COLO829 (cell line): ENCODE data around the gene NLE1.
"Not testable (repeated sequence)": the region's sequence is repeated elsewhere in the genome, so short reads cannot be mapped to it uniquely, and the experiment has no call there.

Experiments used
- DNase-seq: peaks from one replicate; pipeline ENCODE4 v3.0.0; 2012; ENCODE audit warnings: low spot score

The NLE1 gene

DNA sequence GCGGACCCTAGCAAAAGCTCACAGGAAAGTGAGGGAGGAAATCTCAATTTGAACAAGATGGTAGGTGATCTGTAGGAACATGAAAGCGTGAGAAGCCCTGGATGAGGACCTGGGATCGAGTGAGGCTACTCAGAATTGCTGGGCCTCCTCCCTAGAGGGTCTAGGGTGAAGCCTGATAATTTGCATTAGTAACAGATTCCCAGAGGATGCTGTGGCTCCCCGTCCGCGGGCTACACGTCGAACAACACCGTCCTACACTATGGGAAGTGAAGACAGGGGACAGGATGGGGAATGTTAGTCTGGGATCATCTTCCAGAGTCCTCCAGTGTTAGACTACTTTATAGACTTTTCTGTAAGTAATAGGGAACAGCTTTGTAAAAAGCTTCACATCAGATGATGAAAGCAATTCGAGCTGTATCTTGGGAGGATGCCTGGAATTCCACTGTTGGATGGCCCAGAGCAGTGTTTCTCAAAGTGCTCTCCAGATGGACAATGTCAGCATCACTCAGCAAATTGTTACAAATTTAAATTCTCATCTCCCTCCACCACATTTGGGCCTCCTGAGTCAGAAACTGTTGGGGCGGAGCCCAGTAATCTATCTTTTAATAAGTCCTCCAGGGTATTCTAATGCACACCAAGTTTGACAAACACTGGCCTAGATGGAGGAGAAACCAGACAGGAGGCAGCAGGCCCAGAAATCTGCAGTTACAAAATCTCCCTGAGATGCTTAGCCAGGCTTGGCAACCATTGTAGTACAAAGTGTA is 14.2 kb downstream of the NLE1 start:
- DNase-seq = no peak

DNA sequence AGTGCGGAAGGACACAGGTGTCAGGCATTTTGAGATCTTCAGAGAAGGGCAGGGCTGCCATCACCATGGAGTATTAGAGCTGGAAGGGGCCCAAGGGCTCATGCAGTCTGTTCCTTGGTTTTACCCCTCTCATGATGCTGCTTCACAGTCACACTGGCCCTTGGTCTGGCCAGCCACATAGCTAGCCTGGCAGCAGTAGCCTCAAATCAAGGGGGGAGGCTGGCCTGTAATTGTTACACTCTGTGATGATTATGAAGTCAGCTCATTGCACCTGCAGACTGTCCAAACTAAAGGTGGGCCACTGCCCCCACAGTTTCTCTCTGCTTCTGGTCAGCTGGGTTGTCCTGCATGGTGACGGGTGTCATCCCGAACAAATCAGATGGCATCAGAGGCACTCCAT is 20.8 kb downstream of the NLE1 start, which contains the start of gene FNDC8:
TSS of gene FNDC8 (plus strand) at position 301 of the 400 bp plus-strand sequence. CDS start at position 380, 79 bp downstream.
- no peak for DNase-seq

DNA sequence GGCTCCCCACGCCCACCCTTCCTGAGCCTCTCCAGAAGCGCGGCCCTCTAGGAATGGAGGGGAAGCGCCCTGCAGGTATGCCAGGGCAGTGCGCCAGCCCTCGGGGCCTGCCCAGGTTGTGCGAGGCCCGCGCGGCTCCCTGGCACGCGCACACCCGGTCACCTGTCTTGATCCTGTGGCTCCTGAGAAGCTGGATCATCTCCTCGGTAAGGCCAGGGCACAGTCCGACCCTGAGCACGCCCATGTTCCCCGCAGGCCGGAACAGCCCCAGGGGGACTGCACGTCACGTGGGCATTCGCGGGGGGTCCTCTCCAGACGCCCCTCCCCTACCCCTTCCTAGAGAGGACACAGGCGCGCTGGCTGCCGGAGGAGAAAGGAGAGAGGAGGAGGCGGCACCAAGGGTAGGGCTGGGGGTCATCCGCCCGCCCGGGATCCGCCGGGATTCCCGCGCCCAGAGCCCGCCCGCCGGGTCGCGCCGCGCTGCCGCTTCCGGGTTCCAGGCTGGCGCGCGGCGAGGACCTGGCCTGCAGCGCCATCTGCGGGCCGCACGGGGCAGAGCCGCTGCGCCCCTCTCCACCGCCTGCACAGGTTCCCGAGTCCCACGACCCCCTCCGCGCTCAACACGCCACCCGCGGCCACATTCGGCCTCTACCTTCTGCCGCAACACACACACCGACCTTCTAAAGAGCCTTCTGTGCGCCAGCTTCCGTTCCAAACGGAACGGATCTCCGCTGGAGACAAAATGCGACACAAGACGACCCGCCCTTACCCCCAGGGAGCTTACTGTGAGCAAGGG is 22.5 kb downstream of the NLE1 start, which contains the start of gene RAD51D:
TSS of gene RAD51D (minus strand) at position 491 of the 796 bp plus-strand sequence. CDS start at position 244, 247 bp downstream.
- DNase-seq = peak; percentile 62

DNA sequence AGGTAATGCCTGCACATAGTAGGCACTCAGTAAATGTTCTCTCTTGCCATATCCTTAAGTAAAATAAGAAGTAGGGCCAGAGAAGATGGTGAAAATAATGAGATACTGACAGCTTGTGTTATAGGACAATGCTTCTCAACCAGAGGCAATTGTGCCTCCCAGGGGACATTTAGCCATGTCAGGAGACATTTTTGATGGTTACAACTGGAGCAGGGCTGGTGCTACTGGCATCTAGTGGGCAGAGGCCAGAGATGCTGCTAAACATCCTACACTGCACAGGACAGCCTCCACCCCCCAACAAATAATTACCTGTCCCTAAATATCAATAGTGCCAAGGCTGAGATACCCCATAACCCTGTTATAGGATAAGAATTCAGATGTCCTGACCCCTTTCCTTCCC is 24.1 kb downstream of the NLE1 start:
- DNase-seq = peak; percentile 28

DNA sequence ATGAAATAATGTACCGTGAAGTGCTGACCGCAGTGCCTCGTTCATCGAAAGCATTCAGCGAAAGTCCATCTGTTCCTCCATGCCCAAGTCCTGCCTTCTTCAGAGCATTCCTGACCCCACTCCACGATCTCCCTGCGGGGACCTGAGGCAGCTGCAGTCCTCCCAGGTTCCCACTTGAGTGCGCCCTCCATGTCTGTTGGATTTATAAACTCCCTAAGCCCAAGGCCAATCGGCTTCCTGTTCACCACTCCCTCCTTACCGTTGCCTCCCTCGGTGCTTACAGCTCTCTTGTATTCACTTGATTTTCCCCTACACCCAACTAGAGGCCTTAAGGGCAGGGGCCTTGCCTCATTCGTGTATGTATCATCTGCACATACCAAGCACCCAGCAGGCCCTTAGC is 25.3 kb downstream of the NLE1 start:
- no peak for DNase-seq

DNA sequence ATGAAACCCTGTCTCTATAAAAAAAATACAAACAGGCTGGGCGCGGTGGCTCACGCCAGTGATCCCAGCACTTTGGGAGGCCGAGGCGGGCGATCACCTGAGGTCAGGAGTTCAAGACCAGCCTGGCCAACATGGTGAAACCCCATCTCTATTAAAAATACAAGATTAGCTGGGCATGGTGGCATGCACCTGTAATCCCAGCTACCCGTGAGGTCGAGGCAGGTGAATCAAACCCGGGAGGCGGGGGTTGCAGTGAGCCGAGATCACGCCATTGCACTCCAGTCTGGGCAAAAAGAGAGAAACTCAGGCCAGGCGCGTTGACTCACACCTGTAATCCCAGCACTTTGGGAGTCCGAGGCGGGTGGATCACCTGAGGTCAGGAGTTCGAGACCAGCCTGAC is 31.3 kb downstream of the NLE1 start:
- not testable (repeated sequence) for DNase-seq

DNA sequence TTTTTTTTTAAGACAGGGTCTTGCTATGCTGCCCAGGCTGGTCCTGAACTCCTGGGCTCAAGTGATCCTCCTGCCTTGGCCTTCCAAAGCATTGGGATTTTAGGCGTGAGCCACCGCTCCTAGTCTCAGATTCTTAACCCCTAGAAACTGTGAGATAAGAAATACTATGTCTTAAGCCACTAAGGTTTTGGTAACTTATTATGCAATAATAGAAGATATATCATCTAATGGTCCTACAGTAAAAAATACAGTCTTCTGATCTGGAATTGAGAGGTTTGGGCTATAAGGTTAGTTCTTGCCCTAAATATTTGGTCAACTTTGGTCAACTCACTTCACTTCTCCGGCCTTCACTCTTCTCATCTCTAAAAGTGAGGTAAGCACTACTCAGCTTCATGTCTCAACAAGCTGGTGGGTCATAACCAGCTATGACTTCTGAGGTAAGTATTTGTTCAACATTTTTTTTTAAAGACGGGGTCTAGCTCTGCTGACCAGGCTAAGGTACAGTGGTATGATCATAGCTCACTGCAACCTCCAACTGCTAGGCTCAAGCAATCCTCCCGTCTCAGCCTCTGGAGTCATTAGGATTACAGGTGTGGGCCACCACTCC is 37.2 kb downstream of the NLE1 start:
- no peak for DNase-seq

DNA sequence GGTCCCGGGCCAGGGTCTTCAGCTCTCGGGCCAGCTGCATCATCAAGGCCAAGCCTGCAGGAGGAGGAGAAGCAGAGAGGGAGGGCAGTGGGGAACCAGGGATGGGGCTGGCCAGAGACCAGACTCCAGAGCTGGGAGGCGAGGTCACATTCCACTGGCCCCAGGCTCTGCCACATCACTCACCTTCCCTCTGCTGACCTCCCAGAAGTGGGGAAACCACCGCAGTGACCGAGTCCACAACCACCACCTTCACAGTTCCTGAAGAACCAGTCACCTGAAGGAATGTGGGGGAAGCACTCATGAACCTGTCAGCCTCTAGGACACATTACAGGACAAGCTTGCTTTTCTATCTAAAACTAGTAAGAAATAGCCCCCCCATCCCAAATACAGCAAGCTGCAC is 38.8 kb downstream of the NLE1 start:
- no peak for DNase-seq

DNA sequence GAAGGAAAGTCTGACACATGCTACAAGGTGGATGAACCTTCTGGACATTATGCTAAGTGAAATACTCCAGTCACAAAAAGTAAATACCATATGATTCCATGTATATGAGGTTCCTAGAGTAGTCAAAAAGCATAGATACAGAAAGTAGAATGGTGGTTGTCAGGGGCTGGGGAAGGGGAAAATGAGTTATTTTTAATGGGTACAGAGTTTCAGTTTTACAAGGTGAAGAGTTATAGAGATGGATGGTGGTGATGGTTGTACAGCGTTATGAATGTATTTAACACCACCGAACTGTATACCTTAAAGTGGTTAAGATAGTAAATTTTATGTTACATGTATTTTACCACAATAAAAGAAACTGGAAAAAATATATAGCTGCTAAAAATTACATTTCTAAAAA is 40.4 kb downstream of the NLE1 start:
- DNase-seq = no peak

DNA sequence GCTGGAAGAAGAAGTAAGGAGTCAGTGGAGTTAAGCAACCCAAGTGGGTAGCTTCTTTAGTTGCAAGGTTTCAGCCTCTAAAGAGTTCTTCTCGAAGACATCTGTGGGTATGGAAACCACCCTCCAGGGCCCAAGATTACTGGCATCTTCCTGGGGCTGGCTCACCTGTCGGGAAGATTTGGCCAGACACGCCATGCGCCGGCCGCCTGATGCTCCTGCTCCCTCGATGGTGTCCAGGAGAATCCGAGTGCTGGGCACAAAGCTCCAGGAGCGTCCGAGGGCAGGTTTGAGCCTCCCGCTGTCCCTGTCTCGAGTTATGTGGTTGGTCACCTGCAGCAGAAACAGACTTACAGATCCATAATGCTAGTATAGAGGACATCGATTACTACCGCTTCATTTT is 41.1 kb downstream of the NLE1 start:
- no peak for DNase-seq

DNA sequence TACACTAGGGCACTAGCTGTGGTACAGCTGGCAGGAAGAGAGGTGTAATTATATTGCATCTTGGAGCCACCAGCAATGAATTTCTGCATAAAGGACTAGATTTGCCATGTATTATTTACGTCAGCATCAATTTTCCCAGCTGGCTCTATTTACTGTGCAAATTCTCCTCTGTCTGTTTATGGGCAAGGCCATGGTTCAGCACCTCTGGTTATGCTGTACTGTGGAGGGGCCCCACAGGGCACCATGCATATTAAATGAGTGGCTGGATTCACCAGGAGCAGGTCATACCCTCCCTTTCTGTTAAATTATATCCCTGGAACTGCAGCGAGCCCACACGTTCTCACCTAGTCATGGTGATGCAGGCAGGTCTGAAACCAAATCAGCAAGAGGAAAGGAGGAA is 42.2 kb downstream of the NLE1 start:
- DNase-seq = no peak

DNA sequence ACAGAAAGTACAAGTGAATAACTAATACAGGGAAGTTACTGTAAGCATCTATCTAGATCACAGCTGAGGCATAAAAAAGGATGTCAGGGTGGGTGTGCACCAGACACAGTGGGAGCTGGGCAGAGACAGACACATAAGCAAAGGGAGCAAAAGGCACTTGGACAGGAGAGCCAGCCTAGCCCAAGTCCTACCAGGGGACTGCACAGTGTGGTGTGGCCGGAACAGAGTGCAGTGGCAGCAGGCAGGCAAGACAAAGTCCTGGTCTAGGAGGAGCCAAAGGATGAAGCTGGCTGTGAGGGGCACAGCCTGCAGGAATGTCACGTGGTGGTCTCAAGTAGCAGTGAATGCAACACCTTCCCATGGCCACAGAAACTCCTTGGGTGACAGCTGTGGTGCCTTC is 44.3 kb downstream of the NLE1 start:
- no peak for DNase-seq

DNA sequence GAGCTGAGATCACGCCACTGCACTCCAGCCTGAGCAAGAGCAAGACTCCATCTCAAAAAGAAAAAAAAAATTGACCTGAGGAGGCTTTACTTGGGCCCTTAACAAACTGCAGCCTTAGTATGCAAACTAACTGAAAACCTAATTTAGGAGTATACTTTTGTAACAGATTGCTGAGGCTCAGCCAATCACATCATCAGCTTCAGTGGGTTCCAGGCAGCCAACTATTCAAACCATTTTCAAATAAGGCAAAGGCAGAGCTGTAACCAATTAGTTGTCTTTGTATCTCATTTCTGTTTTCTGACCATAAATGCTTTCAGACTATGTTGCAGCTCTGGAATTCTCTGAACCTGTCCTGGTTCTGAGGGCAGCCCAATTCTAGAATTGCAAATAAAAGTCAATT is 46.4 kb downstream of the NLE1 start:
- DNase-seq = no peak

DNA sequence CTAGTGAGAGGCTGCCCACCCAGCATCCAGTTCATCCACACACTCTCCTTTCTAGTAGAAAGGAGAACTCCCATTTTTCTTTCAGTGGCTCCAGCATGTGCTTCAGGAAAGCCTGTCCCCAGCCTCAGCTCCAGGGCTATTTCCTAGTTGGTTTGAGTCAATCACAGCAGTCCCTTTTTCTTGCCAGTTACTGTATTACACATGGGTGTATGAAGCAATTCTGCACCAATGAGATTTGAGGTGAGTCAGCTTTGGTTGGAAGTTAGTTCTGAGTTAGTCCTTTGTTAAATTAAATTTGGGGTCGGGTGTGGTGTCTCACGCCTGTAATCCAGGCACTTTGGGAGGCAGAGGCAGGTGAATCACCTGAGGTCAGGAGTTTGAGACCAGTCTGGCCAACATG is 47.2 kb downstream of the NLE1 start:
- no peak for DNase-seq

DNA sequence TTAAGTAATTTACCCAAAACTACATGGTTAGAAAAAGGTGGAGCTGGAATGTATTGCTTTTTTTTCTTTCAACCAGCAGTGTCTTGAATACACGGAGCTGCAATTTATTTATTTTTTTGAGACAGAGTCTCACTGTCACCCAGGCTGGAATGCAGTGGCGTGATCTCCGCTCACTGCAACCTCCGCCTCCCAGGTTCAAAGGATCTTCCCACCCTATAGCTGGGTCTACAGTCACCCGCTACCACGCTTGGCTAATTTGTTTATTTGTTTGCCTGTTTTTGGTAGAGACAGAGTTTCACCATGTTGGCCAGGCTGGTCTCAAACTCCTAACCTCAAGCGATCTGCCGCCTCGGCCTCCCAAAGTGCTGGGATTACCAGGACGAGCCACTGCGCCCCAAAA is 51.4 kb downstream of the NLE1 start:
- not testable (repeated sequence) for DNase-seq

DNA sequence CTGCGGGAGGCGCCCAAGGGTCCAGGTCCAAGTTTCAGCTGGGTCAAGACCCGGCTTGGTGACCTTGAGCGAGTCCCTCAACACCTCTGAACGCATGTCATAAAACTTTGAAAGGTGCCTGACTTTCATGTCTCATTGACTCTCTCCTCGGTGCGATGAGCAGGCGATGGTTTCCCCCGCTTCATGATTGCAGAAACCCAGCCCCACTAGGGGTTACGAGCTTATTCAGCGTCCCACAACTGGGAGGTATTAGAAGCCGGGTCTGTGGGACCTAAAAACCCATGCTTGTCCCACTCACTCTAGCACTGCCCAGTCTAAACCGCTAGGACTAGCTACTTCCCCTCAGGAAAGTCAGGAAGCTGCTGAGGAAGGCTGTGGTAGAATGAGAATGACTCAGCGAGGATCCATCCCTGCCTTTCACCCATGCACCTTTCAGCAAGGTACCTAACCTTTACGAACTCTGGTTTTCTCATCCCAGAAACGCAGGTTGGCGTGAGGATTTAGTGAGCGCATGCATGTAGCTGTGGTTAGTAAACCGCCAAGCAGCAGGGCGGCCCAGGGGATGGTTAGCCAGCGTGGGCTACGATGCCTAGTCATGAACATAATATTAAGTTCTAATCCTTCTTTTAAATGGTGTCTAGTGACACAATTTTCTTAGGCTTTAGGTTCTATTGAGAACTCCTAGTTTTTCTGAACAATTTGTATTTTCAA is 52.4 kb downstream of the NLE1 start:
- no peak for DNase-seq

DNA sequence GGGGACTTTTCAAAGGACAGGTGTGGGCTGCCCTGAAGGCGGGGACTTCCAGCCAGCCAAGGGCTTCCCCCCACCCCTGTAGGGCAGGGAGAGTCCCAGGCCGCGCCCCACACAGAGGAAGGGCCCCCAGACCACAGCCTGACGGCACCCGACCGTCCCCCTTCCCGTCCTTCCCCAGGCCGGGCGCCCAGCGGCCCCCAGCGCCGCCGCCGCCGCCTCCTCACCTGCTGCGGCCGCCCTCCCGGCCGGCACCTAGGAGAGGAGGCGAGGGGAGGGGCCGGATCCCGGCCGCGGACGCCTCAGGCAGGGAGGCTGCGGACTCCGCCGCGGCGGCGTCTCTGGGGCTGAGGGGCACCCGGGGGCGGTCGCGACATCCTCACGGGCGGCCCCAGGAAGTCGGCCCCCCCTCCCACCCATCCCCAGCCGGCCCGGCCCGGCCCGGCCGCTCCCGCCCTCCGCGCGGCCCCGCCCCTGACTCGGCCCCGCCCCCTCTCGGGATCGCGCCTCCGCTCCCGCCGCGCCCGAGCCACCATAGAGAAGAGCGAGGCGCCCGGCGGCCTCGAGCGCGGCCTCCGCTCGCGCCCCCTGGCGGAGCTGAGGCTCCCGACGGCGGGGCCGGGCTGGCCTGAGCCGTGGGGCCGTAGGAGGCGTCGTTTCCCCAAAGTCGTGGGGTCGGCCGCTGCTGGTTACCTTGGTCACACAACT is 53.1 kb downstream of the NLE1 start:
- DNase-seq = peak; percentile 53

DNA sequence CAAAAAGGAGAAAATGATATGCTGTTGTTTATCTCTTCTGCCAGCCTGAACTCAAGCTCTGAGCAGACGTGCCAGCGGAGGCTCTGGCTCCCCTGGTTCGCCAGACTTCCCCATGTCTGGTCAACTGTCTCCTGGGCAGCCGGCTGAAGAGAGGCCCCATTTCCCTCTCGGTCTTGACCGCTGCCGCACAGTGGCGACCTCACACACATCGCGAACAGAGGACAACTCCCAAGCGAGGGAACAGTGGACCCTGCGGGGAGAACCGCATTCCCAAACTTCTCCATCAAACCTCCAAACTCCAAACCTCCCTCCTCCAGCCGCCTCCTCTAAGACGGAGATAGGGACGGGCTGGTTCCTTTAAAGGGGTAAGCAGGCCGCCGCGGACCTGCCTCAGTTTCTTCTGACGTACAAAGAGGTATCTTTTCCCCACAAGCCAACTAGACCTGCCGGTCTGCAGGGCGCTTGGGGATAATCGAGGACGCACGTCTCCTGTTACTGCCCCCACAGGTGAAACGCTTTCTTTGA is 53.7 kb downstream of the NLE1 start:
- no peak for DNase-seq

DNA sequence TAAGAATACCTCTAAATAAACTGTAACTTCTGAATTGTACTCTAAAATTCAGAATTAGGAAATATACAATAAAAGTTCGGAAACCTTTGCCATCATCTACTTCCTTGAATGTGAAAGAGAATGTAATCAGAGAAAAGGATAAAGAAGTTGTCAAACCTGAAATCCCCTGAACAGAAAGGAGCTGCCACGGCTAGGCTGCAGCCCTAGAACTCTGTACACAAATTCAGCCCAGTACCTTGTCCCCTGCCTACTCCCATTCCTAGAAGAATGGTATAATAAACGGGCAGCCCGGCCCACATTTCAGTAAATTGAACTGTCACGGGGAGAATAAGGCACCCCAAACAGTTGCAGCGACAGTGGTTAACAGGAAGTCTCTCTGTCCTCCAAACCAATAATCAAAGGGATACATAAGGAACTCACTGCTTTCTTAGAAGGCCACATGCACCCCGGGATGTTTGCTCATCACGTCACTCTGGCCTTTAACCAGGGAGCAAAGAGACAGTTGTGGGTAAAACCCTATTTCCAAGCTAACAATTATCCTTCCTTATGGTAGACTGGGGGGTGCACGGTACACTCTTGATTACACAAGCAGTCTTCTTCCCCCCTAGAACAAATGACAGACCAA is 54.3 kb downstream of the NLE1 start:
- no peak for DNase-seq

DNA sequence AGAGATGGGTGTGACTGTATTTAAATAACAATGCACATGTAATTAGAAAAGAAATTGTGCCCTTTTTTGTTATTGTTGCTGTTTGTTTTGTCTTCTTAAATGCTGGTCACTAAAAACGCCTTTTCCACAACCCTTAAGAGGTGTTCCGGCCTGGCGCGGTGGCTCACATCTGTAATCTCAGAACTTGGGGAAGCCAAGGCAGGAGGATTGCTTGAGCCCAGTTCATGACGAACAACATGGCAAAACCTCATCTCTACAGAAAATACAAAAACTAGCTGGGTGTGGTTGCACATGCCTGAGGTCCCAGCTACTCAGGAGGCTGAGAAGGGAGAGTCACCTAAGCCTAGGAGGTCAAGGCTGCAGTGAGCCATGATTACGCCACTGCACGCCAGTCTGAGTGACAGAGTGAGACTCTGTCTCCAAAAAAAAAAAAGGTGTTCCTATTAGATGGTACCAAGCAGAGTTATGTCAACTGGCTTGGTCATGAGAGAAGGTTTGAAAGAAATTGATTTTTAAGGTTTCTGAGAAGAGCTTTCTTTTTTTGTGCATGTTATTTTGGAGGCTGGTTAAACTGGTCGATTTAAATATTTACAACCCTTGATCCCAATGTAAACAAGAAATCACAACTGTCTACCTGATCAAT is 55.1 kb downstream of the NLE1 start:
- DNase-seq = no peak
